Right atrium auricular region (tissue), 2 donors: Measurements from ENCODE around the gene NKD2. TPM values are rescaled to one million over a fixed set of nuclear protein-coding genes. Genes with fewer than 3 reads are reported as not detected.

Source experiments
- DNase-seq: peaks from one replicate; pipeline ENCODE4 v3.0.0-alpha.2; 2019; ENCODE audit warnings: low spot score
- H3K27ac ChIP-seq, 2 donors: fragments of 200-600 bp; sonication (generic); 1 replicate in 1 of 2; 2 replicates in 1 of 2; pipeline ENCODE4 v1.5.1; 2016 to 2019
- H3K27me3 ChIP-seq, 2 donors: fragments of 200-600 bp; sonication (generic); one replicate each; pipeline versions ENCODE4 v1.5.1 to v1.6.0; 2017 to 2019
- H3K36me3 ChIP-seq: fragments of 200-600 bp; sonication (generic); one replicate; pipeline ENCODE4 v1.5.1; 2016
- H3K4me1 ChIP-seq, 2 donors: fragments of 200-600 bp; sonication (generic); one replicate each; pipeline versions ENCODE4 v1.5.1 to v1.6.0; 2017 to 2019
- H3K4me3 ChIP-seq, 2 donors: fragments of 200-600 bp; sonication (generic); 1 replicate in 1 of 2; 2 replicates in 1 of 2; pipeline ENCODE4 v1.5.1; 2017 to 2019; ENCODE audit warnings: mild to moderate bottlenecking in 1 of 2, moderate library complexity in 1 of 2
- H3K9me3 ChIP-seq, 2 donors: fragments of 200-600 bp; sonication (generic); one replicate each; pipeline ENCODE4 v1.5.1; 2019
- CTCF ChIP-seq, 2 donors: fragments of 200-600 bp; sonication (generic); IDR thresholded peaks; one replicate each; pipeline ENCODE4 v1.5.1; 2019; ENCODE audit warnings: antibody characterized with exemption in 2 of 2
- total RNA-seq, 2 donors: library from RNA; depleted of rRNA; stranded (reverse); fragments of >200 nt; gene quantifications; one replicate each; pipeline ENCODE4 v1.1.0, GENCODE V29; 2016

The NKD2 gene
- total RNA-seq, 2 donors from 2014 or later = 2.4 to 2.8 TPM

- Histone ChIP-seq H3K36me3 (no peaks in the 10 kb centered on the region), H3K4me3 (no peak overlapping the region), H3K27me3 (no peaks in the 10 kb centered on the region), H3K27ac (no peak overlapping the region), H3K9me3 (no peaks in the 10 kb centered on the region), H3K4me1 (no peaks in the 10 kb centered on the region)
- no peak for DNase-seq
- TF ChIP-seq CTCF (IDR thresholded peaks at IDR 0.05) = no peak
Measured at GRCh38 chr5:1028481-1029281, 20.1 kb downstream of the NKD2 start.

- no peaks in the 10 kb centered on the region for H3K27me3 ChIP-seq
- no peak overlapping the region for H3K27ac ChIP-seq
- DNase-seq = no peak
- no peak for TF ChIP-seq CTCF (IDR thresholded peaks at IDR 0.05)
- no peaks in the 10 kb centered on the region for H3K9me3 ChIP-seq
- no peak overlapping the region for H3K4me3 ChIP-seq
- H3K36me3 ChIP-seq = no peaks in the 10 kb centered on the region
- H3K4me1 ChIP-seq = no peaks in the 10 kb centered on the region
Measured at GRCh38 chr5:1029282-1029944, 20.8 kb downstream of the NKD2 start.

GRCh38 chr5:1029945-1030625 is 21.5 kb downstream of the NKD2 start:
- no peaks in the 10 kb centered on the region for H3K4me1 ChIP-seq
- no peak for TF ChIP-seq CTCF (IDR thresholded peaks at IDR 0.05)
- no peaks in the 10 kb centered on the region for H3K36me3 ChIP-seq
- H3K27me3 ChIP-seq = no peaks in the 10 kb centered on the region
- no peak overlapping the region for H3K27ac ChIP-seq
- DNase-seq = no peak
- no peak overlapping the region for H3K4me3 ChIP-seq
- H3K9me3 ChIP-seq = no peaks in the 10 kb centered on the region

- DNase-seq = no peak
- Histone ChIP-seq H3K36me3 (no peaks in the 10 kb centered on the region), H3K27me3 (no peaks in the 10 kb centered on the region), H3K4me3 (no peak overlapping the region), H3K4me1 (no peaks in the 10 kb centered on the region), H3K9me3 (no peaks in the 10 kb centered on the region), H3K27ac (no peak overlapping the region)
- TF ChIP-seq CTCF (IDR thresholded peaks at IDR 0.05) = no peak
Measured at GRCh38 chr5:1030801-1031271, 22.2 kb downstream of the NKD2 start.

- Histone ChIP-seq H3K27ac (no peak overlapping the region), H3K4me3 (no peak overlapping the region), H3K9me3 (no peaks in the 10 kb centered on the region), H3K4me1 (no peaks in the 10 kb centered on the region), H3K36me3 (no peaks in the 10 kb centered on the region), H3K27me3 (no peaks in the 10 kb centered on the region)
- no peak for DNase-seq
- TF ChIP-seq CTCF (IDR thresholded peaks at IDR 0.05) = no peak
Measured at GRCh38 chr5:1031306-1031959, 22.8 kb downstream of the NKD2 start.
